Measurements from ENCODE around the gene LRRFIP1.
"Not testable (repeated sequence)": the region's sequence is repeated elsewhere in the genome, so short reads cannot be mapped to it uniquely, and the experiment has no call there.

Gene LRRFIP1

GRCh38 chr2:237743561-237744269 lies 116.3 kb downstream of the LRRFIP1 start:
- DNase-seq (ENCODE audit: low read depth in 2 of 2) = no peak

DNA sequence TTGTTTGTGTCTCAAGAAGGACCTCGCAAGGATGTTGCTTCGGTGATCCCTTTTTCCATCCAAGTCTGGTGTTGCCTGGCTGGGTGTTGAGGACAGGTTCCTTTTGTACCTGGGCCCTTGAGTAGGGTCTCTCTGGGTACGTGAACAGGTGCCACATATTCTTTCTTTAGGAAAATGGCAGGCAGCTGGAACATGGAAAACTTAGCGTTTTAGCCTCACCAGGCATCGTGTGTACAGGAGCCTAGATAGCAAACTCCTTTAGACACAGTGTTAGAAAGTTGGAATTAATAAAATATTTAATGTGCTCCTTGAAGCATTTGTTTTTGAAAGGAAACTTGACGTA lies 116.9 kb downstream of the LRRFIP1 start:
- DNase-seq (ENCODE audit: low read depth in 2 of 2) = no peak

- peak; percentile 40 to 63 for DNase-seq (ENCODE audit: low read depth in 2 of 2)
Observed at GRCh38 chr2:237744613-237745249, 117.3 kb downstream of the LRRFIP1 start.

DNA sequence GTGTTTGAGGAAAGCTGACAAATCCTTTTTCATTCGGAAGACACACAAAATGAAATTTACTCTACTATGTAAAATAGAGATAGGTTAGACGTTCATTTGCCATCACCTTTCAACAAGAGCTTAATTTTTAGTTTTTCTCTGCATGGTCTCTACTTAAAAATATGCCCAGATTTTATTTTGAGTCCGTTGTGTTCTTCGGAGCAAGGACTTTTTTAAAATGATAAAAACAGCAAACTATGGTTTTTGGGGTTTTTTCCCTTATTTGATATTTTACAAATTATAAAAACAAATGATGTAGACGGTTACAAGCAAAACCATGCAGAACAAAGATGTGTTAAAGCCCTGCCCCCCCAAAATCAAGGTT lies 117.8 kb downstream of the LRRFIP1 start:
- no peak for DNase-seq (ENCODE audit: low read depth in 2 of 2)

DNA sequence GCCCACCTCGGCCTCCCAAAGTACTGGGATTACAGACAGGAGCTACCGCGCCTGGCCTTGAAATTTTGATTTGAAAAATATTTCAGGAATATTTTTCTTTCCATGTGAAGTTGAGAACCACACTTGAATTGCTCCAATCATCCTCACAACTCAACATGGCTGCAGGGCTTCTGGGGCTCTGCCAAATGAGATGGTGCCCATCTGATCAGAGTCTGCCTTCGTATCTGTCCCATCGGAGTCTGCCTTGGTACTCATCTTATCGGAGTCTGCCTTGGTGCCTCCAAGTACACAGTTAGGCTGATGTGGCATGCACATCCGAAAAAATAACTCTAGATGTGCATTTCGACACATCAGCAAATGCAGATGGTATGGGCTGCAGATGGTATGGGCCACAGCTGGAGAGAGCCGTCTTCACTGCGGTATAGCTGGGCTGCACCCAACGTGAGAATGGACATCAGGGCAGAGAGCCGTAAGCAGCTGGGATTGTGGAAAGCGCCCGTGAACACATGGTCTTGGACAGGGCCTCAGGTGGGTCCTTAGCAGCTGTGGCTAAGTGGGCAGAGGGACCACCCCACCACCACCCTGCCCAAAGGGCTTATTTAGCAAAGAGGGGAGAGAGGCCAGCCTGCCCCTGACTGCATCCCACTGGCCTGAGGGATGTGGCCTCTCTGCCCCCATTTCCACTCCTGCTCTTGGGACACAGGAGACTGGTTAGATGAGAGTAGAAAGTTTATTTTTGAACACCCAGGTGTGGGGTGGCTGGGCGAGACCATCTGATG lies 119.1 kb downstream of the LRRFIP1 start:
- DNase-seq (ENCODE audit: low read depth in 2 of 2) = no peak

- DNase-seq (ENCODE audit: low read depth in 2 of 2) = no peak
Observed at GRCh38 chr2:237747189-237747588, 119.8 kb downstream of the LRRFIP1 start.

- no peak for DNase-seq (ENCODE audit: low read depth in 2 of 2)
Observed at GRCh38 chr2:237749002-237749401, 121.6 kb downstream of the LRRFIP1 start.

- DNase-seq (ENCODE audit: low read depth in 2 of 2) = no peak
Observed at GRCh38 chr2:237749961-237750360, 122.6 kb downstream of the LRRFIP1 start.

DNA sequence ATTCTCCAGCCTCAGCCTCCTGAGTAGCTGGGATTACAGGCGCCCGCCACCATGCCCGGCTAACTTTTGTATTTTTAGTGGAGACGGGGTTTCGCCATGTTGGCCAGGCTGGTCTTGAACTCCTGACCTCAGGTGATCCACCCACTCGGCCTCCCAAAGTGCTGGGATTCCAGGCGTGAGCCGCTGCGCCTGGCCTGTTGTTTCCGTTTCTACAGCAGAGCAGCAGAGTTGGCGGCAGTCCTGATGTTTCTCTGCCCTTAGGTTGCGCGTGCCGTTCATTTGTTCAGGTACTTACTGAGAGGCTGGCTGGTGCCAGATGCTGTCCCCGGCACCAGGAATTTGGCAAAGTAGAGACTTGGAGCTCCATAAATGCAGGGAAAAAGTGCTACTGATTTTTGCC lies 123.1 kb downstream of the LRRFIP1 start:
- not testable (repeated sequence) for DNase-seq (ENCODE audit: low read depth in 2 of 2)

DNA sequence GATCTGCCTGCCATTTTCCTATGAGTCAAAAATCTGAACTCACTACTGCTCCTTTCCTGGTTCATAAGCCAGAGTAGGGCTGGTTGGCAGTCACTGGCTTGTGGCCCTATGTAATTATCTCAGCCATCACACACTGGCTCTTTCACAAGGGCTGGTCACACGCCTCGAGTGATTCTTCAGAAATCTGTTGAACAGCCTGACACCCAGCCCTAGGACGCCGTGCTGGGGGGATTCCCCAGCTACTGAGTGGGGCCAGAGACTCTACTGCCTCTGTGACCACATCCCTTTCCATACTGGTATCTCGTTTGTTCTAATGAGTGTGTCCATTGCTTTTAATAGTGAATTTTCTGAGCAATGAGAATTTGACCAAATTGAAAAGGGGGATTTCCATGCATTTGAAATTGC lies 125.4 kb downstream of the LRRFIP1 start:
- DNase-seq (ENCODE audit: low read depth in 2 of 2) = peak in 1 of 2 donors; percentile 21

DNA sequence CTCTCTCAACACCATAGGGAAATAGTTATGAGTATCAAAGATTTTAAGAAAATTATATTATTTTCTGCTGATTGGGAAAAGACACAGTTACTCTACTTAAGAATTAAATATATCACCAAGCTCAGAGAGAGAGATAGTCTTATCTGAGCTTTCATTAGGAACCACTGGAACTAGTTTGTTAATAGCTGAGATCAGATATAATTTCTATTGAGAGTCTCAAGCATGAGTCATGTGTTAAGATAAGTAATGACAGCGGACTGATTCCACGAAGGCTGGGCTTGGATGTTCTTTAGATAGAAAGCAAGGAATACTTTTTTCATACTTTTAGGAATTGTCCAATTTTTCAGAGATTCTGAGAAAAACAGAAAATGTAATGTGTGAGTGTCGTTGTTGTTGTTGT lies 126.8 kb downstream of the LRRFIP1 start:
- no peak for DNase-seq (ENCODE audit: low read depth in 2 of 2)

GRCh38 chr2:237754626-237755248 lies 127.3 kb downstream of the LRRFIP1 start:
- DNase-seq (ENCODE audit: low read depth in 2 of 2) = no peak

DNA sequence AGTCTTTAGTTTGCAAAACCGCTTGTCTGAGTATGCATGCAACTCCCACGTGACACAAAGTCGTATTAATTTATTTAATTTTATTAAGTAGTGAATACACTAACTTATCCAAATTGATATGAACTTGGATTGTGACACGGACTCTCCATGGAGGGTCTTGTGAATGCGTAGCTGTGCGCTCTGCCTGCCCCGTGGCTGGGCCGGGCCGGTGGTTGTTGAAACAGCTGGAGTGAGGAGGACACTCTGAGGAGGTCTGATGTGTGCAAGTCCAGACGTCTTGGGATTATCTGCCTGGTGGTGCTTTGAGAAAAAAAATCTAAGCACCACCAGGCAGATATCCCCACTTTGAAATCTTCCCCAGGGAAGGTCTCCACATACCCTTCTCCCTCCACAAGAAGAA lies 130.2 kb downstream of the LRRFIP1 start:
- DNase-seq (ENCODE audit: low read depth in 2 of 2) = no peak

GRCh38 chr2:237758185-237758584 lies 130.8 kb downstream of the LRRFIP1 start:
- no peak for DNase-seq (ENCODE audit: low read depth in 2 of 2)

DNA sequence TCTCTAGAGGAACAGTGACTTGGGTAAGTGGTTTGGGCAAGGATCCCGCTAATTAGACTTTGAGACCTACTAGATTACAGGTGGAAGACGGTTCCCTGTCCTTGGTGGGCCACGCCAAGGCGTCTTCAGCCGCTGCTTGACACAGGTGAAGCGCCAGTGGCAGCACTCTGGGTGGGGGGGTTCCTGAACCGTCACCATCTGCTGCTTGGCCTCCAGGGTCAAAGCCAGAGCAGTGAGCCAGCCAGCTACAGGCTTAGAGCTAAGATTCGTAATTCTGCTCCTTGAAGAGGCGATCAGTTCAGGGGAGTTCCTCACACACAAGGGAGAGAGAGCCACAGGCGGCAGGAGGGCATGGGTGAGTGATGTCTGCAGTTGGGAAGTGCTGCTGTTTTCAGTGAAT lies 131.8 kb downstream of the LRRFIP1 start:
- no peak for DNase-seq (ENCODE audit: low read depth in 2 of 2)

- no peak for DNase-seq (ENCODE audit: low read depth in 2 of 2)
Observed at GRCh38 chr2:237760506-237761502, 133.4 kb downstream of the LRRFIP1 start.

- not testable (repeated sequence) for DNase-seq (ENCODE audit: low read depth in 2 of 2)
Observed at GRCh38 chr2:237762291-237763182, 135.2 kb downstream of the LRRFIP1 start.

DNA sequence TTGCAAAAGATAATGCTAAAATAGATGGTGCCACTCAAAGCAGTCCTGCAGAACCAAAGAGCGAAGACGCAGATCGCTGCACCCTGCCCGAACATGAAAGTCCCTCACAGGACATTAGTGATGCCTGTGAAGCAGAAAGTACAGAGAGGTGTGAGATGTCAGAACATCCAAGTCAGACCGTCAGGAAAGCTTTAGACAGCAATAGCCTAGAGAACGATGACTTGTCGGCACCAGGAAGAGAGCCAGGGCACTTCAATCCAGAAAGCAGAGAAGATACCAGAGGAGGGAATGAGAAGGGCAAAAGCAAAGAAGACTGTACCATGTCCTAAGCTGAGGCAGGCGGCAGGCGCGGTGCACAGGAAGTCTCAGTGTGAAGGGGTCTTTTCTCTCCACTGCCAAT lies 136.4 kb downstream of the LRRFIP1 start:
- no peak for DNase-seq (ENCODE audit: low read depth in 2 of 2)

GRCh38 chr2:237765122-237765521 lies 137.7 kb downstream of the LRRFIP1 start:
- not testable (repeated sequence) for DNase-seq (ENCODE audit: low read depth in 2 of 2)

DNA sequence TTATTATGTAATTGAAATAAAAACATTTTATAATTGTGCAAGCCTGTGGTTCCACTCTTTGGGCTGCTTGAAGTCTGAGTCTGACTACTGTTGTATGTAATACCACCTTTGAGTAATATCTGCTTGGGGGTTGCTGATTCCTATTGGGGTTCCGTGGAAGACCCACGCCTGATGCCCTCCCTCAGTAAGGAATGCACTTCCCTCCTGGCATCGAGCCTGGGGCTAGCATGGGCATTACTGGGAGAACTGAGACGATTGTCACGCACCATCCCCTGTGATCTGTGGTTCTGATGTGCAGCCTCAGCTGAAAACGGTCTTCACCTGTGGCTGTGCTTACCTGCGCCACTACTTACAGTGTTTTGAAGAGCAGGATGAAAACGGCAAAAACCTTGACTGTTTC lies 138.5 kb downstream of the LRRFIP1 start:
- no peak for DNase-seq (ENCODE audit: low read depth in 2 of 2)
